HG02588 (cell line): Measurements from ENCODE around the gene RPL5.
"Not testable (repeated sequence)": the region's sequence is repeated elsewhere in the genome, so short reads cannot be mapped to it uniquely, and the experiment has no call there.

ENCODE experiments used
- ATAC-seq: cut with Tn5 transposase; IDR thresholded peaks from one replicate; pipeline ENCODE4 v1.9.1; 2021; ENCODE audit warnings: mild to moderate bottlenecking, moderate library complexity; ENCODE audit not compliant: unreplicated experiment

RPL5 gene

GRCh38 chr1:92831762-92832536 lies at the start of gene RPL5:
TSS of gene RPL5 (plus strand) at chr1:92832040. CDS start at chr1:92832115, 75 bp downstream.
- ATAC-seq = peak; percentile 94

DNA sequence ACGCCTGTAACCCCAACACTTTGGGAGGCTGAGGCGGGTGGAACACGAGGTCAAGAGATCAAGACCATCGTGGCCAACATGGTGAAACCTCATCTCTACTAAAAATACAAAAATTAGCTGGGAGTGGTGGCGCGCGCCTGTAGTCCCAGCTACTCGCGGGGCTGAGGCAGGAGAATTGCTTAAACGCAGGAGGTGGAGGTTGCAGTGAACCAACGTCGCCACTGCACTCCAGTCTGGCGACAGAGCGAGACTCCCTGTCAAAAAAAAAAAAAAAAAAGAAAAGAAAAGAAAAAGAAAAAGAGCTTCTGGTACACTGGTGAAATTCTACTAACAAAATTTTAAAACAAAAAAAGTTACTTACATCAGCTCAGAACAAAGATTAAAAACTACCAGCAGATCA lies 48.3 kb upstream of the RPL5 start:
- ATAC-seq = not testable (repeated sequence)

DNA sequence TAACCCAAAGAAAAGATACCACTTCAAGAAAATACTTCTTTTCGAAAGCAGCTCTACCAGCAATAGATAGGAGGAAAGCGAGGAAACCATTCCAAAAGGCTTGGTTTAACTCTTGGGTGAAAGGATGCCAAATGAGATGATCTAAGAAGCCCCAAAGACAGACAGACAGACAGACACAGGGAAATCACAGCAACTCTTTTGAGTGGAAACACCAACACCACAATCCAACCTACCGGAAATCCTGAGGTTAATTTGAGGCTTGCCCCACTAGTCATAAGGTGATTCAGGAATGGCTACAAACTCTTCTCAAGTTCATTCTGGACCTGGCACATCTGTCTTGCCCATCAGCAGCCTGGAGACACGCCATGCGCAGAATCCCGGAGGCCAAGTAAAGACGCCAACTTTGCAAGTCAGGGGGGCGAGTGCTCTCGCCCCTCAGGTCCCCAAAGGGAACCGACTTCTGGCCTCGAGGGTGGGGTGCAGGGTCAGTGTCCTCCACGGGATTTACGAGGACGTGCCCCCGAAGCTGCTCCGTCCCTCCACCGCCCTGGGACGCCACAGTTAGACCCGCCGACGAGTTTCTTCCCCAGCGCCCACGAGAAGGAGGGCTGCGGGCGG lies 47.7 kb upstream of the RPL5 start:
- peak; percentile 12 for ATAC-seq

GRCh38 chr1:92784639-92785500 lies 47.0 kb upstream of the RPL5 start, which contains the start of gene EVI5:
TSS of gene EVI5 (minus strand) at chr1:92785108. CDS start at chr1:92736546, 48,562 bp downstream.
- peak; percentile 96 for ATAC-seq

DNA sequence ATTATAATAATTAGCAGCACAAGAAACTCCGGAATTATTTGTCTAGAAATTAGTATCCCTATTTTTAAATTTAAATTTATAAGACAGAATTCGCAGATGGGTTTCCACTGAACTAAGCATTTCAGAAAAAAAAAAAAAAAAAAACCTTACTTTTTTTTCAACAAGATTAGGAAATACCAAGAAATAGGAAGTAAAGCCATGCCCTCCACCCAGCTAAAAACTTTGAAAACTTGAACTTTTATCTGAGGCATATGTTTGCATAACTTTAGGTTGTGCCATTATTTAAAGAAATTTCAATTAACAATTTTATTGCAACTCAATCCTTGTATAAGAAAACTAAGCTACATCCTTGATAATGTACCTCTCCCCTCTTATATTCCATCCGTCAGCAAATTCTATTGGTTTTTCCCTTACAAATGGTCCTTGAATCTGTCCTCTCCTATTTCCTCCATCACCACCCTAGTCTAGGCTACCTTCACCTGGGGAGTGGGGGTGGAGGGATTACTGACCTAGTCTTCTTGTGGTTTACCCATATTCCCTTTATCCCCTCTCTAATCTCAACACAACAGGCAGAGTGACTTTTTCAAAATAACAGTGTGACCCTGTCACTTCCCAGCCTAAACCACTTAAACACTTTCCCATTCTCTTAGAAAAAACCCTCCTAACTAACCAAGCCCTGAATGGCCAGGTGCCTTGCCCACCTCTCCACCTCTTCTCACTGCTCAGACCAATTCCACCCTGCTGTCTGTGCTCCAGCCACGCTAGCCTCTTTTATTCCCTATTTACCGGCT lies 45.5 kb upstream of the RPL5 start:
- no peak for ATAC-seq

DNA sequence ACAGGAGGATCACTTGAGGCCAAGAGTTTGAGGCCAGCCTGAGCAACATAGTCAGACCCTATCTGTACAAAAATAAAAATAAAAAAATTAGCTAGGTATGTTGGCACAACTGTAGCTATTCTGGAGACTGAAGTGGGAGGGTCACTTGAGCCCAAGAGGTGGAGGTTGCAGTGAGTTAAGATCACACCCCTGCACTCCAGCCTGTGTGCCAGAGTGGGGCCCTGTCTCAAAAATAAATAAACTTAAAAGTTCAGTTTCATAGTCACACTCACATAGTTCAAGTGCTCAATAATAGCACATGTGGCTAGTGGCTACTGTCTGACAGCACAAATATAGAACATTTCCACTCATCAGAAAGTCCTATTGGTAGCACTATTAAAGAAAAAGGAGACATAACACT lies 41.8 kb upstream of the RPL5 start:
- ATAC-seq = no peak

DNA sequence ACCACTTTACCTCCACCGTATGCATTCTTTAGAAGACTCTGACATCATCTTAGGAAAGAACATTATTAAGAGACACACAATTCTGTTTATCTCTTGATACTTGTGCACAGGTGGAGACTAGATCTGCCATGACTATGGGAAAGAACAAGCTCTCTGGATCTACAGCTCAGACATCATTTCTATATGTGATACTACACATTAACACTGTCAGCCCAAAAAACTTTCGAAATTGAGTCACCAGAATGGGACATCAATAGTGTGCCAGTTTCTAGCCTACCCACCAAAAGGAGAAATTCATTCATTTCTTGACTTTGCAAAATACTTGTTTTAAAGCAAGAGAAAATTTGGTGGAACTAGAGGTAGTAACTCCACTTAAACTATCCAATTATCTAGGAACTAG lies 41.0 kb upstream of the RPL5 start:
- no peak for ATAC-seq

DNA sequence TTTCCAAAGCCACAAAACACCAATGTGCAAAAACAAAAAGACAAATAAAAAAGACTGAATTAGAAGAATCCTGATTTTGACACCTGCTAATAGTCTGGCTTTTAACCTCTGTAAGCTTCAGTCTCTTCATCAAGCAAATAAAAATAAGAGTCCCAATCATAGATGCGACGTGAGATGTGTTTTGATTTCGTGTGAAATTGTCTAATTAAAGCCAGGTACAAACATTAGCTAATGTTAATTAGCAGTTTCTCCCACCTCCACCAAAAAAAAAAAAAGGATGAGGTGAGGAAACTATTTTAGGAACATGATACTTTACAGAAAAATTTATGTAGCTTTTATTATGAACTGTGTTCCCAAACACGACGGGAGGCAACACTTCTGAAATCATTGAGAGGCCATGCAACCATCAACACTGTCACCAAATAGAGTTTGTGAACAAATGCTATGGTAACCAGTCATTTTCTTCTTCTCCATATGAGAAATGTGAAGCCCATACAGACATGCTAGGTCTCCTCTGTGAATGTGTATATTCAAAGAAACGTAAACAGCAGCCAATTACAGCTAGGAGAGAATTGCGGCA lies 40.3 kb upstream of the RPL5 start:
- no peak for ATAC-seq

DNA sequence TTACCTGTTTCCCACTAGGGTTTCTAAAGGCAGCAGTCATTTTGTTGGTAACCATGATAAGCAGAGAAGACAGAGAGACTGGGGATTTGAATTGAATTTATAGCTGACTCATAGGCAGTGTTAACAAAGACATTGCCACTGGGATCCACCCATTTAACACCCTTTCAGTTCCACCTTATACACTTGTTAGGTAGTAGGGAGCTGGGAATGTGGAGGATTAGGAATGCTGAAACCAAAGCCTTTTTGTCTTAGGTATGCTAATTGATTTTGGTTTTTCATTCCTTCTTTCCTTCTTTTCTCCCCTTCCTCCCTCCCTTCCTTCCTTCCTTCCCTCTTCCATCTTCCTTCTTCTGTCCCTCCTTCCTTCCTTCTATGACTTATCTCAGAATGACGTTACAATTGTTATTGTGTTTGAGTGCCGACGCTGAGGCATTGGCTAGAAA lies 39.5 kb upstream of the RPL5 start:
- no peak for ATAC-seq

- ATAC-seq = no peak
Observed at GRCh38 chr1:92795166-92795565, 36.7 kb upstream of the RPL5 start.

GRCh38 chr1:92797297-92797696 lies 34.5 kb upstream of the RPL5 start:
- no peak for ATAC-seq

GRCh38 chr1:92797961-92798360 lies 33.9 kb upstream of the RPL5 start:
- ATAC-seq = no peak

DNA sequence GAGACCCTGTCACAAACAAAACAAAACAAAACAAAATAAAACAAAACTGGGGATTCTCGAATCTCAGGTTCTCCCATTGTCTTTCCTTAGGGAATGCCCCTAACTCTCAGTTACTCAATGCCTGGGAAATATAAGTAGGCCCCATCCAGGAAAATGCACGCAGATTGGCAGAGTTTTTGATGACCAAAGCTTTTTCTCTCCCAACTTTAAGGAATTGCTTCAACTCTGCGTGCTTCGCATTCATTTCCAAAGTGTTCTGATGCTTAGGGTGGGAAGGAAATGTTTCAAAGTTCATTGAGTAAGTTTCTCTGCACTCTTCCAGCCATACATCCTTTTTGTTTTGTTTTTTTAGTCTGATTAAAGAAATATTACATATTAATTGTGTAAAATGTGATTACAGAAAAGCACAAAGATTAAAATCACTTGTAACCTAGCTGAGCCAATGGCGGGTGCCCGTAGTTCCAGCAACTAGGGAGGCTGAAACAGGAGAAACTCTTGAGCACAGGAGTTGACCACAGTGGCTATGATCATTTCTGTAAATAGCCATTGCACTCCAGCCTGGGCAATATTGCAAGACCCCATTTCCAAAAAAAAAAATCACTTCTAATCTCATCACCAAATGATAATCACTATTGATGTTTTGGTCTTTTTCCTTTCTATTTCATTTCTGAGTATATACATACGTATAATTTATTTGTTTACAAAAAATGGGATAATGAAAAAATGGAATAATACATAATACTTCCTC lies 28.5 kb upstream of the RPL5 start:
- no peak for ATAC-seq

DNA sequence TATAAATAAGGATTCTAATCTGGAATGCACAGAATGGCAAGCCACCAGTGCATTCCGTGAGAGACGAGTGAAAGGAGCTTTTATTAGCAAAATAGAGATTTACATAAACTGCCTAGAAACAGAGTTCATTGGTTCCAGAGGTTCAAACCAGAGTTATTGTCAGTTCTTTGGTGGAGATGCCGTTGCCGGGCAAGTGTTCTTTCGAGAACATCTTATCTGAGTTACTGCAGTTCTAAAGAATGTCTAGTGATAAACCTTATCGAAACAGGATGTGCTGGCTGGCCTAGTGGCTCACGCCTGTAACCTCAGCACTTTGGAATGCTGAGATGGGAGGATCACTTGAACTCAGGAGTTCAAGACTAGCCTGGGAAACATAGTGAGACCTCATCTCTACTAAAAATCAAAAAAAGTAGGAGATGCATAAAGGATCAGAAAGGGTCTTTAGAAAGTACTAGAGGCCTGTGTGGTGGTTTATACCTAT lies 27.1 kb upstream of the RPL5 start:
- ATAC-seq = no peak

- no peak for ATAC-seq
Observed at GRCh38 chr1:92805216-92805615, 26.6 kb upstream of the RPL5 start.

GRCh38 chr1:92808381-92808780 lies 23.5 kb upstream of the RPL5 start:
- no peak for ATAC-seq

DNA sequence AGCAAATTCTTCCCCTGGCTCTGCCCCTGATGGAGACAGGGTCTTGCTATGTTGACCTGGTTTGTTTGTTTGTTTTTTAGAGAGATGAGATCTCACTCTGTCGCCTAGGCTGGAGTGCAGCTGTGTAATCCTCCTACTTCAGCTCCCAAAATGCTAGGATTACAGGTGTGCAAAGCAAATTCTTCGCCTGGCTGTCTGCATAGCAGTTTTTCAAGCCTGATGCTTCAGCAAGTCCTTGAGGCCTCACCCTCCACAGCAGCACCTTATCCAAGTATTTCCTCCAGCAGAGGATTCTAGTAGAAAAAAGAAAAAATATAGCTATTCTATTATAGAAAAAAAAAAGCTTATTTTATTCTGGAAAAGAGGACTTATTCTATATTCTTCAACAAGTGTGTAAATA lies 15.1 kb upstream of the RPL5 start:
- no peak for ATAC-seq

DNA sequence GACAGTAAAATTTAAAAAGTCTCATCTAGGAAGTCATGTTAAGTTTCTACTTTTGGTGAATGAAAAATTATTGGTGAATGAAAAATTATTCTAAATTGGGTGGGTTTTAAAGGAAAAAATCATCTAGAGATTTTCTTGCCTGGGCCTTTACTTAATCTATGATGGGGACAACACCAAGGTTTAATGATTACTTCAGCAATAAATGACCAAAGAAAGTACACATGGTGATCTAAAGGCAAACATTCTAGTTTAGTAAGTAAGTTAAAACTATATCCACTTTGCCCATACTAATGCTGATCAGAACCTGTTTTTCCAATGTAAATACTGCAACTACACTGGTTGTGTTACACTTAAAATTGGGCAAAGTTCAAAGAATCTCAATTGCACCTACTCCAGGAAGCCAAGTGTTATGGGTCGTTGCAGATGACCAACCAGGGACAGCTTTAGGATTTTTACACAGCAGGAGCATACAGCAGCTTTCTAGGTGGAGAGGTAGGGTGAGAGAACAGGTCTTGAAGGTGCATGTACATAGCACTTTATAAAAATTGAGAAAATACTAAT lies 14.6 kb upstream of the RPL5 start:
- no peak for ATAC-seq
